ENCODE measurements around the gene CALHM4.

DNA sequence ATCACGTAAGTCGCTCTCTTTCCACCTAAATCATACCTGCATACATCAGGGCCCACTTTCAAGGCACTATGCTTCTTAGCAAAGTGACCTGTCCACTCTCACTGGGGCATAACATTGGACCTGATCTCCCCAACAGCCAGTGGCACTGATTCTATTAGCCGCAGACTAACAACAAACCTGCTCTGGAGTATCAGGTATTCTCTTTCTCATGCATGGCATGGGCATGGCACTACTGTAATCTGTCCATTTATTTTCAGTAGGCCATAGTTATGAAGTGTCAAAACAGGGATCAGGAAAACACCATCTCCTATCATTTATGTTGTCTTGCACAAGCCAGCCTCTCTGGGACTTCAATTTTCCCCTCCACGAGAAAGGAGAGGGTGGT lies 8.5 kb downstream of the CALHM4 start:
- TF ChIP-seq POLR2AphosphoS5 (IDR thresholded peaks at IDR 0.05) (no peak), POLR2A (IDR thresholded peaks at IDR 0.05) (no peak)
- TF ChIP-seq, protein P1, sequence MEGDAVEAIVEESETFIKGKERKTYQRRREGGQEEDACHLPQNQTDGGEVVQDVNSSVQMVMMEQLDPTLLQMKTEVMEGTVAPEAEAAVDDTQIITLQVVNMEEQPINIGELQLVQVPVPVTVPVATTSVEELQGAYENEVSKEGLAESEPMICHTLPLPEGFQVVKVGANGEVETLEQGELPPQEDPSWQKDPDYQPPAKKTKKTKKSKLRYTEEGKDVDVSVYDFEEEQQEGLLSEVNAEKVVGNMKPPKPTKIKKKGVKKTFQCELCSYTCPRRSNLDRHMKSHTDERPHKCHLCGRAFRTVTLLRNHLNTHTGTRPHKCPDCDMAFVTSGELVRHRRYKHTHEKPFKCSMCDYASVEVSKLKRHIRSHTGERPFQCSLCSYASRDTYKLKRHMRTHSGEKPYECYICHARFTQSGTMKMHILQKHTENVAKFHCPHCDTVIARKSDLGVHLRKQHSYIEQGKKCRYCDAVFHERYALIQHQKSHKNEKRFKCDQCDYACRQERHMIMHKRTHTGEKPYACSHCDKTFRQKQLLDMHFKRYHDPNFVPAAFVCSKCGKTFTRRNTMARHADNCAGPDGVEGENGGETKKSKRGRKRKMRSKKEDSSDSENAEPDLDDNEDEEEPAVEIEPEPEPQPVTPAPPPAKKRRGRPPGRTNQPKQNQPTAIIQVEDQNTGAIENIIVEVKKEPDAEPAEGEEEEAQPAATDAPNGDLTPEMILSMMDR (IDR thresholded peaks at IDR 0.05): no peak
